HG02981 (cell line): ENCODE results near the gene DAND5.
A peak's percentile ranks its signal among the peaks of the same experiment; 100 is the strongest.
"Not testable (repeated sequence)": the region's sequence is repeated elsewhere in the genome, so short reads cannot be mapped to it uniquely, and the experiment has no call there.

ENCODE experiments used
- ATAC-seq: cut with Tn5 transposase; IDR thresholded peaks from one replicate; pipeline ENCODE4 v1.9.1; 2021; ENCODE audit warnings: mild to moderate bottlenecking, moderate library complexity; ENCODE audit not compliant: unreplicated experiment

DAND5 gene

DNA sequence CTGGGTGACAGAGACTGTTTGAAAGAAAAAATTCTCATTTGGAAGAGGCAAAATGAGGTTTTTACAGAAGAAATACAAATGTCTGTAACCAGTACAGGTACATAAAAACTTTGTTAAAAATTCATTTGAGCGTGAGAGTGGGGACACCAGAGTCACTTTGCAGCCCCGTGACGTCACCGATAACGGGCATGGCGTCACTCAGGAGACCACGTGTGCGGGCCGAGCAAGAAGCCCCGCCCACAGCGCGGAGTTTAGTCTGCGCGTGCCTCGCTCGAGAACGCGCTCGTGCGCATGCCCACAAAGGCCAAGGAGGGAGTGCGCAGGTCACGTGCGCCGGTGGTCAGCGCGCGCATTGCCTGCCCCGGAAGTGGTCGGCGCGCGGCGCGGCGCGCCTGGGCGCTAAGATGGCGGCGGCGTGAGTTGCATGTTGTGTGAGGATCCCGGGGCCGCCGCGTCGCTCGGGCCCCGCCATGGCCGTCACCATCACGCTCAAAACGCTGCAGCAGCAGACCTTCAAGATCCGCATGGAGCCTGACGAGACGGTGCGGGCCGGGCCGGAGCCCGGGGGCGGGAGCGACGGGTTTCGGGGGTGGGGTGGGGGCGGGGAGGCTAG, 23.8 kb upstream of the DAND5 start, which contains the start of gene RAD23A:
Gene RAD23A (plus strand): TSS at position 384 of the 613 bp plus-strand sequence. CDS start 87 bp downstream, at position 471.
- ATAC-seq, result peak; percentile 65

DNA sequence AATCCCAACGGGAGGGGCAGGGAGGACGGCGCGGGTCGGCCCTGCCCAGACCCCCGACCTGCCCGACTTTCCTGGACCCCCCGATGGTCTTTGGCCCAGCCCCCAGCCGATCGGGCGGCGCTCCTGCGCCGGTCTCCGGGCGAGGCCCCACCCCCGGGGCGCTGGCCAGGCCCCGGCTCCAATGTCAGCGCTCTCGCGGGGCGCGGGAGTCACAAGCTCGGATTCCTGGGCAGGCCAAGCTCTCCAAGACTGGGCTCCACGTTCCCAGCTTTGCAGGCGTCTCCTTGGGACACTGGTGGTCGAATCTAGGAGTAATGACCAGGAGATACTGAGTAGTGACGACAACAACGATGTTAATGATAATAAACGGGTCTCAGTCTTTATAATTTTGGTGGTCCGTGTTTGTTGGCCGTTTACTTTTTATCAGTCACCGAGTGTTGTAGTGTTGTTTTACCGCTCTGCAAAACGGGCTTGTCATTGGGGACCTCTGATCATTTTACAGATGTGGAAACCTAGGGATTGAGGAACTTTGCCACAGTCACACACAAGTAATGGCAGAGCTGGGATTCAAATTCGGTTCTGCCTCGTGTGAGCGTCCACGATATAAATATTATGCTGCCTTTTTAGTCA, 23.2 kb upstream of the DAND5 start:
- ATAC-seq, result peak; percentile 32

DNA sequence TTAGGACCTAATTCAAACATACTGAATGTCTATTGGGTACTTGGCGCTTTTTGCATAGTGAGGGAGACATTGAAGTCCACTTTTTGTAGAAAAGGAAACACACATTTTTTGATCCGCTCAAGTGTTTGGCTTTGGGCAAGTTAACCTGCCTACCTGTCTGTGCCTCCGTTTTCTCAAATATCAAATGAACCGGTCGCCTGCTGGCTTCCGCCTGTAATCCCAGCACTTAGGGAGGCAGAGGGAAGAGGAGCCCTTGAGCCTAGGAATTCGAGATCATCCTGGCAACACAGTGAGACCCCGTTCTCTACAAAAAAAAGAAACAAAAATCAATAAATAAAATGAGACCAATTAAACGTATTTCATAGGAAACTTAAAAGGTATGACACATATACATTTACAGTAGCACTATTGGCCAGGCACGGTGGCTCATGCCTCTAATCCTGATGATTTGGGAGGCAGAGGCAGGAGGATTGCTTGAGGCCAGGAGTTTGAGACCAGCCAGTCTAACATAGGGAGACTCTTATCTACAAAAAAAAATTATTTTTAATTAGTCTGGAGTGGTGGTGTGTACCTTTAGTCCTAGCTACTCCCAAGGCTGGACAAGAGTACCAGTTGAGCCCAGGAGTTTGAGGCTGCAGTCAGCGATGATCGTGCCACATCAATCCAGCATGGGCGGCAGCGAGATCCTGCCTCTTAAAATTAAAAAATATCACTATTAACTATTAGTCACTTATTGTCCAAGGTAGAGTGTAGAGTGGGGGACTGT, 22.5 kb upstream of the DAND5 start:
- no peak for ATAC-seq

DNA sequence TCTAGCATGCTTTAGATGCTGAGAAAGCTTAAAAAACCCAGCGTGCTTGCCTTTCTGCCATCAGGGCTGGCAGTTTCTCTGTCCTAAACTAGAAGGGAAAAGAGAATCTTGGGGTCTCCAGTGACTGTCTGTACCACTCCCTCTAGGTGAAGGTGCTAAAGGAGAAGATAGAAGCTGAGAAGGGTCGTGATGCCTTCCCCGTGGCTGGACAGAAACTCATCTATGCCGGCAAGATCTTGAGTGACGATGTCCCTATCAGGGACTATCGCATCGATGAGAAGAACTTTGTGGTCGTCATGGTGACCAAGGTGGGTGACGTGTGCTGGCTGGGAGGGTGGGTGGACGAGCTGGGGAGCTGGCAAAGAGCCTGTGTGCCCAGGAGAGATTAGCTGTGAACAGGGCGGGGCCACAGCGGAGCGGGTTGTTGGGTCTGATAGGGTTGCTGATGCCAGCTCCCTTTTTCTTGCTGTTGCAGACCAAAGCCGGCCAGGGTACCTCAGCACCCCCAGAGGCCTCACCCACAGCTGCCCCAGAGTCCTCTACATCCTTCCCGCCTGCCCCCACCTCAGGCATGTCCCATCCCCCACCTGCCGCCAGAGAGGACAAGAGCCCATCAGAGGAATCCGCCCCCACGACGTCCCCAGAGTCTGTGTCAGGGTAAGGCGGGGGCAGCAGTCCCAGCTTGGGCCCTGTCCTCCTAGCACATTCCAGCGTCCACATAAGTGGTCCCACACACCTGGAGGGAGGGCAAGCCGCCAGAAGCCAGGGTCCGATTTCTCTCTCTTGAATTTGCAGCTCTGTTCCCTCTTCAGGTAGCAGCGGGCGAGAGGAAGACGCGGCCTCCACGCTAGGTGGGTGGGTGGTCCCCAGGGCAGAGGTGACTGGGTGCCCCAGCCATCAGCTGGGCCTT, 21.4 kb upstream of the DAND5 start:
- ATAC-seq, result no peak

DNA sequence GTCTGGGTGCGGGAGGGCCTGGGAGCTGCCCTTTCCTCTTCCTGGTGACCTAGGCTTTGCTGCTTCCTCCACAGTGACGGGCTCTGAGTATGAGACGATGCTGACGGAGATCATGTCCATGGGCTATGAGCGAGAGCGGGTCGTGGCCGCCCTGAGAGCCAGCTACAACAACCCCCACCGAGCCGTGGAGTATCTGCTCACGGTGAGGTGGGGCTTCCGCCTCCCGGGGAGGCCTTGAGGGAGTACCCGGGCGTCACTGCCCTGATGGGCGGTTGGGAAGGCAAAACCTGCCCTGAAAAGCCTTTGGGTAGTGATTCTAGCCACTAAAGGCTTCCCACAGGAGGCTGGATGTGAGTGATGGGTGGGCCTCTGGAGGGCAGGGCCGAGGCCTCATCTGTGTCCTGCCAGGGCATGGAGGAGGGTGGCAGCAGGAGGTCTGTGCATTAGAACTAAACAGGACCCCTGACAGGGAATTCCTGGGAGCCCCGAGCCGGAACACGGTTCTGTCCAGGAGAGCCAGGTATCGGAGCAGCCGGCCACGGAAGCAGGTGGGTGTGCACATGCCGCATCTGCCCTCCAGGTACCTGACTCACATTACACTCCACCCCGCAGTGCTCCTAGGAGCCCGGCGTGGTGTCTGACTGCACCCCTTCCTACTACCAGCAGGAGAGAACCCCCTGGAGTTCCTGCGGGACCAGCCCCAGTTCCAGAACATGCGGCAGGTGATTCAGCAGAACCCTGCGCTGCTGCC, 20.6 kb upstream of the DAND5 start:
- no peak for ATAC-seq

DNA sequence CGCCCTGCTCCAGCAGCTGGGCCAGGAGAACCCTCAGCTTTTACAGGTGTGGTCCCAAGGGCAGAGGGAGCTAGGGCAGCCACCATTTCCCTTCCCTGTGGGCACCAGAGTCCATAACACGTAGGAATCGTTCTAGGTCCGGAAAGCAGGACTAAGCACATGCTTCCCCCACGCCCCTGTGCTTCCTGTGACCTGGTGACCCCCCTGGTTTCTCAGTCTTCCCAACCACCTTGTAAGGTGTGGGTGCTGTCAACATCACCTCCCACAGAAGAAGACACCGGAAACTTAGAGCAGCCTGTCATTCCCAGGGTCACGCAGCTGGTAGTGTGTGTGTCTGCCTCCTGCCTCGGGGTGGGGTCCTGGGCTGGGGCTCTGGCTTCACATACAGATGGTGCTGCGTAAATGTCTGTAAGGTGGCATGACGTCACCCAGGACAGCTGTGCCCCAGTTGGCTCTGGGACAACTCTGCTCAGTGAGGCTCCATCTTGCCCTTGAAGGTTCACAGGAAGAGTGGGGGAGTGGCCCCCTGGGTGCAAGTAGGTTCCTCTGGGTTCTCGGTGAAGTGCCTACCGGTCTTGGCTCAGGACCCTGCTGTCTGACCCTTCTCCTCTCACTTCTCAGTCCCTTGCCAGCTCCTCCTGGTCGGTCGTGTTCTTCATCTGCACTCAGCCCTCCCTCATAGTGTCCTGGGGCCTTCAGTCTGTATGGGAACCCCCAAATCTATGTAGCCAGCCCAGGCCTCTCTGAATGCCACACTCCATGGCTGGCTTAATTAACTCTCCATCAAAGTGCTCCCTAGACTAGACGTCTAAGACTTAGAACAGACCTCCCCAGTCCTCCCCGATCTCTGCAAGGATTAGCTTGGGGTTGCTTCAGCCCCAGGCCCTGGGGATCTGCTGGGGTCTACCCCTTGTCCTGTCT, 19.8 kb upstream of the DAND5 start:
- no peak for ATAC-seq

DNA sequence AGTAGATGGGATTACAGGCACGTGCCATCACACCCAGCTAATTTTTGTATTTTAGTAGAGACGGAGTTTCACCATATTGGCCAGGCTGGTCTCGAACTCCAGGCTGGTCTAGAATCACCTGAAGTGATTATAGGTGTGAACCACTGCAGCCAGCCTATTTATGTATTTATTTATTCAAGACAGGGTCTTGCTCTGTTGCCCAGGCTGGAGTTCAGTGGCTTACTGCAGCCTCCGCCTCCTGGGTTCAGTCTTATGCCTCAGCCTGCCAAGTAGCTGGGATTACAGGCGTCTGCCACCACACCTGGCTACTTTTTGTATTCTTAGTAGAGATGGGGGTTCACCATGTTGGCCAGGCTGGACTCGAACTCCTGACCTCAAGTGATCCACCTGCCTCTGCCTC, 17.3 kb upstream of the DAND5 start:
- ATAC-seq, result not testable (repeated sequence)

DNA sequence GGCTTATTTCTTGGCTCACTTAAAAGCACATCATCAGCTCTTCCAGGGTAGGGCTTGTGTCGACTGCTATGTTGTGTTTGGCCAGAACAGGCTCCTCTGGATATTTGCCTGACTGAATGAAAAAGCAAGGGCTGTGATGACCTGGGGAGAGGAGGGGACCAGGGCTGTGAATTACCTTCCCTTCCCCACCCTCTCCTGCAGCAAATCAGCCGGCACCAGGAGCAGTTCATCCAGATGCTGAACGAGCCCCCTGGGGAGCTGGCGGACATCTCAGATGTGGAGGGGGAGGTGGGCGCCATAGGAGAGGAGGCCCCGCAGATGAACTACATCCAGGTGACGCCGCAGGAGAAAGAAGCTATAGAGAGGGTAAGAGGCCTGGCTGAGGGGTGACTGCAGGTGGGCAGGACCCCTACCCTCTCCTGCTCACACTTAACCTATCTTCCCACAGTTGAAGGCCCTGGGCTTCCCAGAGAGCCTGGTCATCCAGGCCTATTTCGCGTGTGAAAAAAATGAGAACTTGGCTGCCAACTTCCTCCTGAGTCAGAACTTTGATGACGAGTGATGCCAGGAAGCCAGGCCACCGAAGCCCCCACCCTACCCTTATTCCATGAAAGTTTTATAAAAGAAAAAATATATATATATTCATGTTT, 16.8 kb upstream of the DAND5 start:
- ATAC-seq, result no peak

DNA sequence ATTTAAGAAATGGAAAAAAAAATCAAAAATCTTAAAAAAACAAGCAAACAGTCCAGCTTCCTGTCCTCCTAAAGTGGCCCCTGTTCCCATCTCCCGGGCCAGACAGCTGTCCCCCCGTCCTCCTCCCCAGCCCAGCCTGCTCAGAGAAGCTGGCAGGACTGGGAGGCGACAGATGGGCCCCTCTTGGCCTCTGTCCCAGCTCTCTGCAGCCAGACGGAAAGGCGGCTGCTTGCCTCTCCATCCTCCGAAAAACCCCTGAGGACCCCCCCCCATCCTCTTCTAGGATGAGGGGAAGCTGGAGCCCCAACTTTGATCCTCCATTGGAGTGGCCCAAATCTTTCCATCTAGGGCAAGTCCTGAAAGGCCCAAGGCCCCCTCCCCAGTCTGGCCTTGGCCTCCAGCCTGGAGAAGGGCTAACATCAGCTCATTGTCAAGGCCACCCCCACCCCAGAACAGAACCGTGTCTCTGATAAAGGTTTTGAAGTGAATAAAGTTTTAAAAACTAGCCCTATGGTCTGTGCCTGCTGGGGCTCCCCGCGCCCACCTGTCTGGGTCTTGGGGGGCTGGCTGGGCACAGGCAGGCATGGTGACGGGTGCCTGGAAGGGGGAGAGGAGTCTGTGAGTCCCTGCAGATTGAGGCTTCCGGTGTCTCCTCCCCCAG, 16.1 kb upstream of the DAND5 start:
- ATAC-seq, result no peak

DNA sequence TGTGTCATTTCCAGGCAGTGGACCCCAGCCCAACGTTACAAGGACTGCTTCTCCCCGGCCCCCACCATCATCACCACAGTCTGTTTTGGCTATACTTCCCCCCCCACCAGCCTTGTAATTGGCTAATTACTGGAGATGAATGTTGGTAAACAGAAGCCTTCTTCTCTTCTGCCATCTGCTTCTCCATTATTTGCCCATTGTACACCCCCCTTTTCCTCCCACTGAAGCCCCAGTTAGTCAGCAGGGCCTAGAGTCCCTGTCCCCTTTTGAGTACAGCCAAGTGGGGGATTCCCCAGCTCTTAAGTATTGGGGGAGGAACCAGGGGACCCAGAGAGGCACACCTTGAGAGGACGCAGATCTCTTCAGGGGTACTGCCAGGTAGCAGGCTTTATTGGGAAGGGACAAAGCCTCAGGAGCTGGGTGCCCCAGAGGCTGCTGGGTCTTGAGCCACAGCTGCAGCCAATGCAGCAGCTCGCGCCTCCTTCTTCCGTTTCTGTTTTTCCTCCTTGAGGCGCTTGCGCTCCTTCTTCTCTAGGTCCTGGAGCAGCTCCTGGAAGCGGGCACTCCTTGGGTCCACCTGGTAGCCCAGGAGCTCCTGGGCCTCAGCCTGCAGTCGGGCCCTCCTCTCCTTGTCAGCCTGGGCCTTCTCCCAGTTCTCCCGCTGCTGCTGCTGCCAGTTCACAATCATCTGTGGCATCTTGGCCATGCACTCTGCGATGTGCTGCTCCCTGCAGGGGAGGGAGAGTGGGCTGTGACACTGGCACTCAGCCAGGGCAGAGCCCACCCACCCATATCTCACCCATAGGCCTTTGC, 15.4 kb upstream of the DAND5 start:
- no peak for ATAC-seq

DNA sequence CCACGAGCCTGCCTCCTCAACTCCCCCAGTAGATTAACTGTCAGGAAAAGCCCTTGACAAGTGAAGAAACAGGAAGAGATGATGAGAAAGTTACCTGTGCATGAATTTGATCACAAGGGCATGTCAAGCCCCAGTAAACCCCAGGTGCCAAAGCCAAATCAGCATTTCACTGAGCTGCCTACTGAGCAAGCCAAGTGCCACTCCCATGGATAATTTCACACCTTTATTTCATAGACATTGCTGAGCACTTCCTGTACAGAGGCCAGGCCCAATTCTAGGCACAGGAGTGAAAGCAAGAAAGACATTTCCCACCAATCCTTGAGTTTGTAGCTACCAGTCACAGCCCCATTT, 14.8 kb upstream of the DAND5 start:
- no peak for ATAC-seq

DNA sequence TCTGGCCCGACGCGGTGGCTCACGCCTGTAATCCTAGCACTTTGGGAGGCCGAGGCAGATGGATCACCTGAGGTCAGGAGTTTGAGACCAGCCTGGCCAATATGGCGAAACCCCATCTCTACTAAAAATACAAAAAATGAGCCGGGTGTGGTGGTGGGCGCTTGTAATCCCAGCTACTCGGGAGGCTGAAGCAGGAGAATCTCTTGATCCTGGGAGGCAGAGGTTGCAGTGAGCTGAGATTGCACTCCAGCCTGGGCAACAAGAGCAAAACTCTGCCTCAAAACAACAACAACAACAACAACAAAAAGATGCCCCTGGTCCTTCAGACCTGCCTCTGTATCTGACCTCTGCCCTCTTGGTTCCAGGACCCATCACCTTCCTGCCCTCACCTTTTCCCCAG, 13.8 kb upstream of the DAND5 start:
- not testable (repeated sequence) for ATAC-seq

DNA sequence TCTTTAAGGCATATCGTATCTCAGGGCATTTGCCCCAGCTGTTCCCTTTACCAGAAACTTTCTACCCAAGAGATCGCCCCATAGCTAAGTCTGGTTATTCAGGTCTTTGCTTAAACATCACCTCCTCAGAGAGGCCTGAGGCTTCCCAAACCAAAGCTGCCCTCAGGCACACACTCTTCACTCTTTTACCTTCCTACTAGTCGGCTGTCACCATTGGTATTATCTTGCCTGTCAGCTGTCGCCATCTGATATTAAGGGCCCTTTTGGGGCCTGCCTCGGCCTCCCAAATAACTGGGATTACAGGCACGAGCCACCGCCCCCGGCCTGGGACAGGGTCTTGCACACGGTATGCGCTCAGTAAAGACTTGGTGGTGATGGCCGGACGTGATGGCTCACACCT, 13.4 kb upstream of the DAND5 start:
- no peak for ATAC-seq

DNA sequence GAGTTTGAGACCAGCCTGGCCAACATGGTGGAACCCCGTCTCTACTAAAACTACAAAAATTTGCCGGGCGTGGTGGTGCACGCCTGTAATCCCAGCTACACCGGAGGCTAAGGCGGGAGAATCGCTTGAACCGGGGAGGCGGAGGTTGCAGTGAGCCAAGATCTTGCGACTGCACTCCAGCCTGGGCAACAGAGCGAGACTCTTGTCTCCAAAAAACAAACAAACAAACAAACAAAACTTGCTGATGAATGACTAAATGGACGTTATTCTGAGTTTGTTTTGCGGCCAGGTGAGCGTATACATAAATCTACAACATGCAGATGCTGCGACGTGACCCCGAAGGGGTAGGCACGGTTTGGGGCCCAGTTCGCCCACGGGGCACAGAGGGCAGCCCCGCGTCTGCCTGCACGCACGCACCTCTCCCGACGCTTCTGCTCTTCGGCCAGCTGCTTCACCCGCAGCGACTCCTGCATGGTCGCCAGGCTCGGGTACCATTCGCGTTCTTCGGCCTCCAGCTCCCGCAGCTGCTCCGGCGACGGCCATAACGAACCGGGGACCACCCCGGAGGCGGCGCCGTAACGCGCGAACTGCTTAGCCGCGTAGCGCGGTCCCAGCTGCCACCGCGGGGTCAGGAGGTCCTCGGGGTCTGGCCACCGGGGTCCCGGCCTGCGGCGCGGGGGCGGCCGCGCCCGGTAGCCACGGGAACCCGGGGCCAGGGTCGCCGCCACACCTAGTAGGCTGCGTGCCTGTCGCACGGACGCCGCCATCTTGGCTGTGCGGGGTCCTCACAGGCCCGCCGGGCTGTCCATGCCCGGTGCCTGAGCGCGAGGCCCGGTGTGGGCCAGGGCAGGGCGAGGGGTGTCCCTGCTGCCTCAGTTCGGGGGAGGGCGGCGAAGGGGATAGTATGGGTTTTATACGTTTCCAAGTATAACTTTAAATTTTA, 12.7 kb upstream of the DAND5 start, which contains the start of gene GADD45GIP1:
Gene GADD45GIP1 (minus strand): TSS at position 778 of the 943 bp plus-strand sequence. CDS start 11 bp downstream, at position 767.
- peak; percentile 71 for ATAC-seq

DNA sequence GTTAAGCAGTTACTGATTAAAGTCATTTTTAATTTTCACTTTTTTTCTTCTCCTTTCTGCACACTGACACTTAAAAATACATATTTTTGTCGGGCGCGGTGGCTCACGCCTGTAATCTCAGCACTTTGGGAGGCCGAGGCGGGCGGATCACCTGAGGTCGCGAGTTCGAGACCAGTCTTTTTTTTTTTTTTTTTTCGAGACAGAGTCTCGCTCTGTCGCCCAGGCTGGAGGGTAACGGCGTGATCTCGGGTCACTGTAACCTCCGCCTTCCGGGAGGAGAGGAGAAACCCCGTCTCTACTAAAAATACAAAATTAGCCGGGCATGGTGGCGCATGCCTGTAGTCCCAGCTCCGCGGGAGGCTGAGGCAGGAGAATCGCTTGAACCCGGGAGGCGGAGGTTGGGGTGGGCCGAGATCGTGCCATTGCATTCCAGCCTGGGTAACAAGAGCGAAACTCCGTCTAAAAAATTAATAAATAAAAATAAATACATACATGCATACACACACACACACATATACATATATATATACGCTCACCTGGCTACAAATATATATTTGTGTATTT, 11.9 kb upstream of the DAND5 start:
- ATAC-seq, result not testable (repeated sequence)

DNA sequence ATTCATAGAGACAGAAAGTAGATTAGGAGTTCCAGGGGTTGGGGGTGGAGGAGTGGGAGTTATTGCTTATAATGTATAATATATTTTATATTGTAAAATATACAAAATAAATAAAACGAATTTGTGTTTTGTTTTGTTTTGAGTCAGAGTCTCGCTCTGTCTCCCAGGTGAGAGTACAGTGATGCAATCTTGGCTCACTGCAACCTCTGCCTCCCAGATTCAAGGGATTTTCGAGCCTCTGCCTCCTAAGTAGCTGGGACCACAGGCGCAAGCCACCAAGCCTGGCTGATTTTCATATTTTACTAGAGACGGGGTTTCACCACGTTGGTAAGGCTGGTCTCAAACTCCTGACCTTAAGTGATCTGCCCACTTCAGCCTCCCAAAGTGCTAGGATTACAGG, 9.9 kb upstream of the DAND5 start:
- ATAC-seq, result no peak
